ENCODE data around the gene MRPL17.
A peak's percentile ranks its signal among the peaks of the same experiment; 100 is the strongest.
"Not testable (repeated sequence)": the region's sequence is repeated elsewhere in the genome, so short reads cannot be mapped to it uniquely, and the experiment has no call there.

Gene MRPL17

GRCh38 chr11:6682936-6683861 lies at the start of gene MRPL17:
MRPL17 (minus strand) TSS chr11:6683340; CDS start chr11:6683296, 44 bp downstream.
- peak; percentile 99 for DNase-seq (ENCODE audit: low read depth)

GRCh38 chr11:6727971-6728760 lies 45.0 kb upstream of the MRPL17 start:
- no peak for DNase-seq (ENCODE audit: low read depth)

- DNase-seq (ENCODE audit: low read depth): no peak
These were observed 42.3 kb upstream of the MRPL17 start for GRCh38 chr11:6725386-6725896.

- no peak for DNase-seq (ENCODE audit: low read depth)
These were observed 40.9 kb upstream of the MRPL17 start for GRCh38 chr11:6724013-6724412.

GRCh38 chr11:6721343-6721742 lies 38.2 kb upstream of the MRPL17 start:
- DNase-seq (ENCODE audit: low read depth): no peak

GRCh38 chr11:6719576-6719975 lies 36.4 kb upstream of the MRPL17 start:
- DNase-seq (ENCODE audit: low read depth): no peak

GRCh38 chr11:6717426-6717825 lies 34.3 kb upstream of the MRPL17 start:
- DNase-seq (ENCODE audit: low read depth): no peak

GRCh38 chr11:6711552-6711951 lies 28.4 kb upstream of the MRPL17 start:
- not testable (repeated sequence) for DNase-seq (ENCODE audit: low read depth)

- no peak for DNase-seq (ENCODE audit: low read depth)
These were observed 25.7 kb upstream of the MRPL17 start for GRCh38 chr11:6708876-6709275.

GRCh38 chr11:6705905-6706535 lies 22.9 kb upstream of the MRPL17 start:
- DNase-seq (ENCODE audit: low read depth): peak; percentile 51

GRCh38 chr11:6703247-6704063 lies 20.3 kb upstream of the MRPL17 start:
- peak; percentile 45 for DNase-seq (ENCODE audit: low read depth)

GRCh38 chr11:6701955-6702354 lies 18.8 kb upstream of the MRPL17 start:
- not testable (repeated sequence) for DNase-seq (ENCODE audit: low read depth)

- DNase-seq (ENCODE audit: low read depth): peak; percentile 47
These were observed 12.2 kb upstream of the MRPL17 start for GRCh38 chr11:6695377-6695776.

- DNase-seq (ENCODE audit: low read depth): no peak
These were observed 11.0 kb upstream of the MRPL17 start for GRCh38 chr11:6694229-6694535.

- peak; percentile 85 for DNase-seq (ENCODE audit: low read depth)
These were observed 10.4 kb upstream of the MRPL17 start for GRCh38 chr11:6693342-6694228.

- no peak for DNase-seq (ENCODE audit: low read depth)
These were observed 9.0 kb upstream of the MRPL17 start for GRCh38 chr11:6692128-6692527.

GRCh38 chr11:6690431-6691132 lies 7.4 kb upstream of the MRPL17 start:
- DNase-seq (ENCODE audit: low read depth): not testable (repeated sequence)

- DNase-seq (ENCODE audit: low read depth): no peak
These were observed 4.7 kb upstream of the MRPL17 start for GRCh38 chr11:6687876-6688275.

- peak; percentile 52 for DNase-seq (ENCODE audit: low read depth)
These were observed 2.9 kb upstream of the MRPL17 start for GRCh38 chr11:6686006-6686405.

GRCh38 chr11:6684068-6684467 lies 928 bp upstream of the MRPL17 start:
- not testable (repeated sequence) for DNase-seq (ENCODE audit: low read depth)
